Kidney (tissue), 14 donors: Measurements from ENCODE around the gene GPR78. TPM values are rescaled to one million over a fixed set of nuclear protein-coding genes. Genes with fewer than 3 reads are reported as not detected.

ENCODE experiments used
- DNase-seq, 5 donors: peaks; one replicate each; pipeline ENCODE4 v3.0.0-alpha.2; 2013 to 2020
- FAIRE-seq: peaks from 2 replicates; lab custom pipeline; 2012; peaks lifted over from hg19 to GRCh38; lab: Jason Lieb, UNC
- H3K27ac ChIP-seq, 2 donors: one replicate each; pipeline ENCODE4 v1.7.0; 2013; ENCODE audit warnings: low read depth in 2 of 2, low read length in 2 of 2, inconsistent platforms in 1 of 2
- H3K27me3 ChIP-seq: one replicate; pipeline ENCODE4 v1.7.1; 2013; ENCODE audit warnings: low read length, inconsistent platforms; ENCODE audit not compliant: control insufficient read depth, insufficient read depth
- H3K36me3 ChIP-seq, 3 donors: one replicate each; pipeline versions ENCODE4 v1.7.0 to v1.7.1; 2013; ENCODE audit warnings: low read length in 3 of 3, control low read depth in 1 of 3, inconsistent platforms in 1 of 3; ENCODE audit not compliant: insufficient read depth in 3 of 3, control insufficient read depth in 2 of 3
- H3K4me1 ChIP-seq, 3 donors: one replicate each; pipeline versions ENCODE4 v1.7.0 to v1.7.1; 2013; ENCODE audit warnings: low read length in 3 of 3, inconsistent platforms in 1 of 3, low read depth in 1 of 3; ENCODE audit not compliant: control insufficient read depth in 2 of 3, insufficient read depth in 2 of 3
- H3K4me3 ChIP-seq, 3 donors: one replicate each; pipeline versions ENCODE4 v1.7.0 to v1.8.1; 2013; ENCODE audit warnings: low read length in 3 of 3, control low read depth in 1 of 3, inconsistent platforms in 1 of 3
- H3K9ac ChIP-seq, 3 donors: one replicate each; pipeline versions ENCODE4 v1.7.0 to v1.7.1; 2013; ENCODE audit warnings: low read length in 3 of 3, control low read depth in 1 of 3, inconsistent platforms in 1 of 3
- H3K9me3 ChIP-seq, 3 donors: one replicate each; pipeline versions ENCODE4 v1.7.0 to v1.7.1; 2013; ENCODE audit warnings: low read length in 3 of 3, control low read depth in 1 of 3, inconsistent platforms in 1 of 3; ENCODE audit not compliant: control insufficient read depth in 2 of 3, insufficient read depth in 1 of 3
- intact Hi-C: fragments of 100-400 bp; cut with DNase I; formaldehyde crosslinking; loops from one replicate; pipeline ENCODE4 v1.11.1; 2022
- polyA plus RNA-seq: library from polyadenylated mRNA; stranded (reverse); fragments of 350-450 nt; fragmentation: Illumina TruSeq; extraction: RNeasy Lipid Tissue Mini Kit (QIAGEN cat#74804); gene quantifications from one replicate; pipeline ENCODE4 v1.2.3, GENCODE V29; 2014; ENCODE audit warnings: low read depth, low replicate concordance; ENCODE audit not compliant: insufficient read depth
- total RNA-seq: library from RNA; stranded (reverse); fragmentation: NEBNext Ultra II Directional; extraction: Animal tissue kit (Norgen Biotek cat#: 25700); gene quantifications from one replicate; pipeline ENCODE4 v1.2.1, GENCODE V29; 2021
- TF ChIP-seq, protein P1 (sequence below): IDR thresholded peaks from 3 replicates; pipeline ENCODE4 v1.5.1; 2012; ENCODE audit warnings: mild to moderate bottlenecking, moderate library complexity, borderline replicate concordance; ENCODE audit not compliant: insufficient read depth; ENCODE audit errors: extremely low read depth
- donor health status: control.
- donor health status: control.
- donor health status: control.
- donor health status: control.
- donor health status: control.
- donor health status: DM: yes; HTN: yes; CAD: no.
- donor health status: Normal renal cell carcinoma (clear cell type).

Gene GPR78
- total and polyA plus RNA-seq, 2 donors from 2014 or later, result not detected

DNA sequence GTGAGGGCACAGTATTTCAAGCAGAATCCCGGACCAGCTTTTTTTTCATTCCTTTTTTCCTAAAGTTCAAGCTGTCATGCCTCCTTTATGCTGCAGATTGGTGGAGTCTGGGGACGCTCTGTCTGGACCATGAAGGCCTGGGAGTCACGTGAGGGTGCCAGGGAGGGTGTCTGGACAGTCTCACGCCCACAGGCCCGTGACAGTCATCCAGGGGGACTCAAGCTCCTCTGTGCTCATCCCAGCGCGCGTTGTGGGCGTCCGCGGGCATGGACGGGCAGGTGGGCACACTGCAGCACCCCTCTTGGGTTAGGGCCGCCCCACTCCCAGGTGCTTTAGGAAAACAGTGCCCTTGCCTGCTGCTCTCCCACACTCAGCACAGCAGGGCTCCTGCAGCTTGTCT is 17.1 kb downstream of the GPR78 start:
- no peak for FAIRE-seq
- TF ChIP-seq, protein P1, sequence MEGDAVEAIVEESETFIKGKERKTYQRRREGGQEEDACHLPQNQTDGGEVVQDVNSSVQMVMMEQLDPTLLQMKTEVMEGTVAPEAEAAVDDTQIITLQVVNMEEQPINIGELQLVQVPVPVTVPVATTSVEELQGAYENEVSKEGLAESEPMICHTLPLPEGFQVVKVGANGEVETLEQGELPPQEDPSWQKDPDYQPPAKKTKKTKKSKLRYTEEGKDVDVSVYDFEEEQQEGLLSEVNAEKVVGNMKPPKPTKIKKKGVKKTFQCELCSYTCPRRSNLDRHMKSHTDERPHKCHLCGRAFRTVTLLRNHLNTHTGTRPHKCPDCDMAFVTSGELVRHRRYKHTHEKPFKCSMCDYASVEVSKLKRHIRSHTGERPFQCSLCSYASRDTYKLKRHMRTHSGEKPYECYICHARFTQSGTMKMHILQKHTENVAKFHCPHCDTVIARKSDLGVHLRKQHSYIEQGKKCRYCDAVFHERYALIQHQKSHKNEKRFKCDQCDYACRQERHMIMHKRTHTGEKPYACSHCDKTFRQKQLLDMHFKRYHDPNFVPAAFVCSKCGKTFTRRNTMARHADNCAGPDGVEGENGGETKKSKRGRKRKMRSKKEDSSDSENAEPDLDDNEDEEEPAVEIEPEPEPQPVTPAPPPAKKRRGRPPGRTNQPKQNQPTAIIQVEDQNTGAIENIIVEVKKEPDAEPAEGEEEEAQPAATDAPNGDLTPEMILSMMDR, result no peak
- Histone ChIP-seq H3K4me1 (peaks cover 0 to 4% (median 0%) of the 10 kb centered on the region in 3 donors), H3K9me3 (no peaks in the 10 kb centered on the region), H3K4me3 (no peak overlapping the region), H3K27ac (no peak overlapping the region), H3K36me3 (no peaks in the 10 kb centered on the region), H3K9ac (no peak overlapping the region), H3K27me3 (peaks cover 3% of the 10 kb centered on the region)
- DNase-seq, result no peak
- intact Hi-C loops, result no loop called here

DNA sequence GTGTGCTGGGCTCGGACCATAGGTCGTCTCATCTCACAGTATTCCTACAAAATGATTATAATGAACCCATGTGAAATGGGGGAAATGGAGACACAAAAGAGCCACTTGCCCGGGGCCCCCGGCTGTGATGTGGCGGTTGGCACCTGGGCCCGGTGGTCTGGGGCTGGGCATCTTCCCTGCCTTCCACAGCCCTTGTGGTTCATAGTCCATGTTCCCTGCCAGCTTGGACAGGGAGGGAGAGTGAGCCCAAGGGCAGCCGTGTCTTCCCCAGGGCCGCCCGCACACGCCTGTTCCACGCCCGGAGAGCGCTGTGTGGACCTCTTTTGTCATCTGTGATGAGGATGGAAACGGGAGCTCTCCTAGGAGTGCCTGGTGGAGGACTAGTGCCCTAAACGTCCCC is 17.6 kb downstream of the GPR78 start:
- H3K9me3 ChIP-seq, result no peaks in the 10 kb centered on the region
- peaks cover 0 to 2% (median 0%) of the 10 kb centered on the region in 3 donors for H3K4me1 ChIP-seq
- FAIRE-seq, result no peak
- H3K36me3 ChIP-seq, result no peaks in the 10 kb centered on the region
- intact Hi-C loops, result no loop called here
- DNase-seq, result no peak
- H3K9ac ChIP-seq, result no peak overlapping the region
- TF ChIP-seq, protein P1, result no peak
- H3K27me3 ChIP-seq, result peaks cover 3% of the 10 kb centered on the region
- H3K27ac ChIP-seq, result no peak overlapping the region
- H3K4me3 ChIP-seq, result no peak overlapping the region

DNA sequence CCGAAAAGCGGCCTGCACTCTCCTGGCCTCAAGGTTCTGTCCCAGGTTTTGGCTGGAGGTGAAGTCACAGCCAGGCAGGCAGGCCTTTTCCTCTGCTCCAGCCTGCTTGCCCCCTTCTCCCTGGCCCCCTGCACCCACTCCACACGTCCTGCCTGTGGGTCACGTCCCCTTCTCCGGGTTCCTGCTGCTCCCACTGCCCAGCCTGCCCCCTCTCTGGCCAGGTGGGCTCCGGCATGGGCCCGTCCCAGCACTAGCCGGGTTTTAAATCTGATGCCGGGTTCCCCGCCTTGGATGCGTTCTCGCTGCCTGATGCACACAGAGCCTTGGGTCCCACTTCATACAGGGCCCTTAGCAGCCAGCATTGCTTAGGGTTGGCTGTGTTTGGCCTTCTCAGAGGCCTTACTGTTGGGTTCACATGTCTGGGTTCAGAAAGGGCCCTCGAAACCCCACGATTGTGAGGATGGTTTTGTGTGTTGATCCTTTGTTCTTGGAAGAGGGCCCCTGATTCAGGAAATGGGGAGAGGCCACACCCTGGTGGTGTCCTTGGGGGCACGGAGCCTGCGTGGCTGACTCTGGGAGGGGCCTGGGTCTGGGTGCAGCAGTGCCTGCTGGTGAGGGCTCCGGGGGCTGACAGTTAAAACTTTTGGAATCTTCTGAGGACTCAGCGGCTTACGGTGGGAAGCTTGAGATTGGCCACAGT is 18.3 kb downstream of the GPR78 start:
- H3K9me3 ChIP-seq, result no peaks in the 10 kb centered on the region
- intact Hi-C loops, result no loop called here
- H3K27me3 ChIP-seq, result peaks cover 3% of the 10 kb centered on the region
- no peak for DNase-seq
- no peak for FAIRE-seq
- TF ChIP-seq, protein P1, result no peak
- no peak overlapping the region for H3K27ac ChIP-seq
- no peak overlapping the region for H3K9ac ChIP-seq
- no peak overlapping the region for H3K4me3 ChIP-seq
- peaks cover 0 to 2% (median 0%) of the 10 kb centered on the region in 3 donors for H3K4me1 ChIP-seq
- no peaks in the 10 kb centered on the region for H3K36me3 ChIP-seq
